ENCODE measurements around the gene OR52H1.

OR52H1 gene

DNA sequence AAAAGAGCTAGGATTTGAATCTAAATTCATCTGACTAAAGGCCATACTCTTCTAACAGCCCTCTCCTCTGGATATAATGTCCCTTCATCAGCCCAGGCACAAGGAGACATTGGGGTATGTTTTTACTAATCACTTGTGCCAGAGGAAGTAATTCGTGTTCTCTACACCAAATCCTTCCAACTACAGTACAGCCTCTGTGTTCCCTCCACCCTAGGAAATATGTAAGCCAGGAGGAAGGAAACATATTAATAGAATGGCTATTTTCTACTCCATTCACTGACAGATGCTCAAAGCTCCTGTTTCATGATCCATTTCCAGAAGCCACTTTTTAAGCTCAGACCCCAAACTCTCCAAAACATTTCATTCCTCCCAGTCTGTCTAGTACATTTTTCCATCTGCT, 19.8 kb downstream of the OR52H1 start:
- Histone ChIP-seq H3K4me2 (ENCODE audit: low read length, poor library complexity, severe bottlenecking) (no peak overlapping the region), H2BK5ac (ENCODE audit: low read depth, low read length, poor library complexity, severe bottlenecking) (no peak overlapping the region), H3K18ac (ENCODE audit: low read depth in 1 of 2, low read length in 2 of 2) (no peak overlapping the region), H3K14ac (ENCODE audit: low read length in 2 of 2) (no peak overlapping the region), H2AK5ac (ENCODE audit: low read length, severe bottlenecking) (no peak overlapping the region), H3K23ac (ENCODE audit: low read length in 2 of 2) (no peak overlapping the region), H2BK15ac (ENCODE audit: low read depth, poor library complexity, severe bottlenecking) (no peak overlapping the region), H3K4me1 (ENCODE audit: control insufficient read depth, insufficient read depth, low read depth, low read length) (peaks cover 2% of the 10 kb centered on the region), H3K9me3 (ENCODE audit: control insufficient read depth, low read length) (no peaks in the 10 kb centered on the region), H3K79me1 (replicated peaks; ENCODE audit: low read length, poor library complexity, severe bottlenecking) (no peaks in the 10 kb centered on the region), H3K4me3 (ENCODE audit: insufficient read depth in 1 of 2, low read depth in 1 of 2, low read length in 2 of 2) (no peak overlapping the region), H3K4ac (ENCODE audit: low read depth in 1 of 2, low read length in 2 of 2) (no peak overlapping the region), H3K9ac (ENCODE audit: low read length) (no peak overlapping the region), H2AFZ (ENCODE audit: low read depth, low read length) (no peak overlapping the region), H3K36me3 (ENCODE audit: control insufficient read depth in 1 of 2, insufficient read depth in 2 of 2, low read depth in 1 of 2, low read length in 2 of 2) (no peaks in the 10 kb centered on the region), H2BK120ac (ENCODE audit: low read depth, low read length) (no peak overlapping the region), H4K91ac (ENCODE audit: low read length) (no peak overlapping the region), H4K8ac (ENCODE audit: low read length) (no peak overlapping the region), H2BK12ac (ENCODE audit: low read length in 2 of 2) (no peak overlapping the region), H3K27ac (ENCODE audit: low read length, poor library complexity, severe bottlenecking) (no peak overlapping the region), H3K27me3 (ENCODE audit: control insufficient read depth in 1 of 2, insufficient read depth in 1 of 2, low read length in 2 of 2) (peaks cover 0 to 27% of the 10 kb centered on the region in 2 experiments)
- no CpG with 5 or more reads among the region's 1 CpG for WGBS
- DNase-seq: no peak

DNA sequence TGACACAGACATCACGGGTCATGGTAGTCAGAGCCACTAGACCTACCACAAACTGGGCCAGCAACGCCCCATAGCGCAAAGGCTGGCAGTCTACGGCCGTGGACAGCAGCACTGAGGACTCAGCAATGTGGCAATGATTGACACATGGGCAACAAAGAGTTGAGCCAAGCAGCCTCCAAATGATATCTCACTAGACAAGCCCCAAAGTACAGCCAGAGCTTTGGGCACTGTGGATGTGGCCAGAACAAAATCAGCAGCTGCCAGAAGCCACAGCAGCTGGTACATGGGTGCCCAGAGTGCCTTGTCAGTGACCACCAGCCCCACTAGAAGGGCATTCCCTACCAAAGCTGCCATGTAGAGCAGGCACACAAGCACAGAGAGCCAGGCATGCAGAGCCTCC, 20.6 kb downstream of the OR52H1 start:
- H3K79me1 ChIP-seq (replicated peaks; ENCODE audit: low read length, poor library complexity, severe bottlenecking): no peaks in the 10 kb centered on the region
- no peak overlapping the region for H2BK120ac ChIP-seq (ENCODE audit: low read depth, low read length)
- H3K27me3 ChIP-seq (ENCODE audit: control insufficient read depth in 1 of 2, insufficient read depth in 1 of 2, low read length in 2 of 2): peaks cover 0 to 27% of the 10 kb centered on the region in 2 experiments
- no peak for DNase-seq
- no peak overlapping the region for H2AFZ ChIP-seq (ENCODE audit: low read depth, low read length)
- H2BK15ac ChIP-seq (ENCODE audit: low read depth, poor library complexity, severe bottlenecking): no peak overlapping the region
- no peak overlapping the region for H4K8ac ChIP-seq (ENCODE audit: low read length)
- H2BK5ac ChIP-seq (ENCODE audit: low read depth, low read length, poor library complexity, severe bottlenecking): no peak overlapping the region
- no peaks in the 10 kb centered on the region for H3K36me3 ChIP-seq (ENCODE audit: control insufficient read depth in 1 of 2, insufficient read depth in 2 of 2, low read depth in 1 of 2, low read length in 2 of 2)
- no peak overlapping the region for H2AK5ac ChIP-seq (ENCODE audit: low read length, severe bottlenecking)
- H3K9ac ChIP-seq (ENCODE audit: low read length): no peak overlapping the region
- peak overlapping the region in 1 of 2 experiments; percentile 86 for H3K14ac ChIP-seq (ENCODE audit: low read length in 2 of 2)
- no peak overlapping the region for H2BK12ac ChIP-seq (ENCODE audit: low read length in 2 of 2)
- H3K4me2 ChIP-seq (ENCODE audit: low read length, poor library complexity, severe bottlenecking): no peak overlapping the region
- no peaks in the 10 kb centered on the region for H3K9me3 ChIP-seq (ENCODE audit: control insufficient read depth, low read length)
- 83% methylated on average over 5 of the region's 5 CpGs for WGBS
- no peak overlapping the region for H4K91ac ChIP-seq (ENCODE audit: low read length)
- no peak overlapping the region for H3K18ac ChIP-seq (ENCODE audit: low read depth in 1 of 2, low read length in 2 of 2)
- H3K4me3 ChIP-seq (ENCODE audit: insufficient read depth in 1 of 2, low read depth in 1 of 2, low read length in 2 of 2): peak overlapping the region in 1 of 2 experiments; percentile 3
- H3K27ac ChIP-seq (ENCODE audit: low read length, poor library complexity, severe bottlenecking): no peak overlapping the region
- peaks cover 2% of the 10 kb centered on the region for H3K4me1 ChIP-seq (ENCODE audit: control insufficient read depth, insufficient read depth, low read depth, low read length)
- H3K23ac ChIP-seq (ENCODE audit: low read length in 2 of 2): no peak overlapping the region
- H3K4ac ChIP-seq (ENCODE audit: low read depth in 1 of 2, low read length in 2 of 2): no peak overlapping the region

DNA sequence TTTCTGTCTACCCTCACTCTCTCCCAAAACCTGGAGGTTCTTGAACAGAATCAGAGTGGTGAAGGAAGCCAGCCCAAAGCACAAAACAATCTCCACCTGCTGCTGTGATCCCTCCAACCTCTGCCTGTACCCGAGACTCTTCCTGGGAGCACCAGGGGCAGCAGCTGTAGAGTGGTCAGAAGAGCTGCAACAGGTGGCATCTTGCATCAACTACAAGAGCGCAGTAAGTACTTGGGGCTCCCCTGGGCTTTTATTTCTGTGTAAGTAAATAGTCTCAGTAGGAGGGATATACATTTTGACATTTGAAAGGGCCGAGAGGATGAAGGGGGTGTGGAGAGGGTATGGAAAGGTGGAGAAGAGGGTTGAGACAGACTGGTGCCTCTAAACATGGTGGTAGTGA, 23.6 kb downstream of the OR52H1 start:
- Histone ChIP-seq H3K4ac (ENCODE audit: low read depth in 1 of 2, low read length in 2 of 2) (no peak overlapping the region), H3K27ac (ENCODE audit: low read length, poor library complexity, severe bottlenecking) (no peak overlapping the region), H3K4me3 (ENCODE audit: insufficient read depth in 1 of 2, low read depth in 1 of 2, low read length in 2 of 2) (no peak overlapping the region), H3K36me3 (ENCODE audit: control insufficient read depth in 1 of 2, insufficient read depth in 2 of 2, low read depth in 1 of 2, low read length in 2 of 2) (no peaks in the 10 kb centered on the region), H3K14ac (ENCODE audit: low read length in 2 of 2) (no peak overlapping the region), H3K9me3 (ENCODE audit: control insufficient read depth, low read length) (no peaks in the 10 kb centered on the region), H2AK5ac (ENCODE audit: low read length, severe bottlenecking) (no peak overlapping the region), H2BK120ac (ENCODE audit: low read depth, low read length) (no peak overlapping the region), H2BK15ac (ENCODE audit: low read depth, poor library complexity, severe bottlenecking) (no peak overlapping the region), H4K91ac (ENCODE audit: low read length) (no peak overlapping the region), H3K79me1 (replicated peaks; ENCODE audit: low read length, poor library complexity, severe bottlenecking) (no peaks in the 10 kb centered on the region), H3K9ac (ENCODE audit: low read length) (no peak overlapping the region), H2BK5ac (ENCODE audit: low read depth, low read length, poor library complexity, severe bottlenecking) (no peak overlapping the region), H3K4me1 (ENCODE audit: control insufficient read depth, insufficient read depth, low read depth, low read length) (peaks cover 2% of the 10 kb centered on the region), H3K18ac (ENCODE audit: low read depth in 1 of 2, low read length in 2 of 2) (no peak overlapping the region), H3K27me3 (ENCODE audit: control insufficient read depth in 1 of 2, insufficient read depth in 1 of 2, low read length in 2 of 2) (peaks cover 0 to 23% of the 10 kb centered on the region in 2 experiments), H3K23ac (ENCODE audit: low read length in 2 of 2) (no peak overlapping the region), H4K8ac (ENCODE audit: low read length) (no peak overlapping the region), H2AFZ (ENCODE audit: low read depth, low read length) (no peak overlapping the region), H3K4me2 (ENCODE audit: low read length, poor library complexity, severe bottlenecking) (no peak overlapping the region), H2BK12ac (ENCODE audit: low read length in 2 of 2) (no peak overlapping the region)
- 68% methylated on average over 3 of the region's 3 CpGs for WGBS
- no peak for DNase-seq

DNA sequence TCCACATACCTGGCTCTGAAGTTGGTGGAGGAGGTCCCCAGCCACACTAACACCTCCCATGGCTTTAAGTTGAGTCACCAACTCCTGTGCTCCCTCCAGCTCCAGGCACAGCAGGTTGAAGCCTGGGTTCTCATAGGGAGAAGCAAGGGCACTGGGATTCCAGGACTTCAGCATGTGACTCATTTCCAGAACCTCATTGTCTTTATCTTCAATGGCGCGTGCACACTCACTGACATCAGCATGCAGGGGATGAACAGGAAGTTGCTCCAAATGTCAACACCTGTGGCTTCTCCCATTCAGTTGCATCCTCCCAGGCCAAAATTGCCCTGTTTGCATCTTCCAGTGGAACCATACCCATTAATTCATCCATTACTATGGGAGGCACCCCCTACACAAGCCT, 26.0 kb downstream of the OR52H1 start:
- H3K9me3 ChIP-seq (ENCODE audit: control insufficient read depth, low read length): no peaks in the 10 kb centered on the region
- no peak overlapping the region for H2BK5ac ChIP-seq (ENCODE audit: low read depth, low read length, poor library complexity, severe bottlenecking)
- H3K27me3 ChIP-seq (ENCODE audit: control insufficient read depth in 1 of 2, insufficient read depth in 1 of 2, low read length in 2 of 2): peaks cover 0 to 17% of the 10 kb centered on the region in 2 experiments
- H3K27ac ChIP-seq (ENCODE audit: low read length, poor library complexity, severe bottlenecking): no peak overlapping the region
- H3K4me1 ChIP-seq (ENCODE audit: control insufficient read depth, insufficient read depth, low read depth, low read length): no peaks in the 10 kb centered on the region
- no peak overlapping the region for H4K91ac ChIP-seq (ENCODE audit: low read length)
- H3K14ac ChIP-seq (ENCODE audit: low read length in 2 of 2): no peak overlapping the region
- no peak overlapping the region for H3K18ac ChIP-seq (ENCODE audit: low read depth in 1 of 2, low read length in 2 of 2)
- H2AFZ ChIP-seq (ENCODE audit: low read depth, low read length): no peak overlapping the region
- H2BK15ac ChIP-seq (ENCODE audit: low read depth, poor library complexity, severe bottlenecking): no peak overlapping the region
- no peak overlapping the region for H2AK5ac ChIP-seq (ENCODE audit: low read length, severe bottlenecking)
- no peak overlapping the region for H2BK120ac ChIP-seq (ENCODE audit: low read depth, low read length)
- H3K4ac ChIP-seq (ENCODE audit: low read depth in 1 of 2, low read length in 2 of 2): no peak overlapping the region
- 93% methylated on average over 2 of the region's 2 CpGs for WGBS
- H4K8ac ChIP-seq (ENCODE audit: low read length): no peak overlapping the region
- no peak overlapping the region for H3K23ac ChIP-seq (ENCODE audit: low read length in 2 of 2)
- no peaks in the 10 kb centered on the region for H3K36me3 ChIP-seq (ENCODE audit: control insufficient read depth in 1 of 2, insufficient read depth in 2 of 2, low read depth in 1 of 2, low read length in 2 of 2)
- no peak overlapping the region for H2BK12ac ChIP-seq (ENCODE audit: low read length in 2 of 2)
- no peak overlapping the region for H3K4me3 ChIP-seq (ENCODE audit: insufficient read depth in 1 of 2, low read depth in 1 of 2, low read length in 2 of 2)
- DNase-seq: no peak
- H3K79me1 ChIP-seq (replicated peaks; ENCODE audit: low read length, poor library complexity, severe bottlenecking): no peaks in the 10 kb centered on the region
- no peak overlapping the region for H3K4me2 ChIP-seq (ENCODE audit: low read length, poor library complexity, severe bottlenecking)
- H3K9ac ChIP-seq (ENCODE audit: low read length): no peak overlapping the region
